GM12878 (cell line): ENCODE measurements around the gene WDFY1. TPM values are rescaled to one million over a fixed set of nuclear protein-coding genes. Genes with fewer than 3 reads are reported as not detected.

Source experiments
- ASH2L ChIP-seq: fragments of 300-600, 200-600 bp; sonication (generic); IDR thresholded peaks from 2 replicates; pipeline ENCODE4 v1.6.1; 2017; ENCODE audit warnings: low read depth, mild to moderate bottlenecking, borderline replicate concordance
- CBX3 ChIP-seq: fragments of 200-600 bp; sonication (generic); IDR thresholded peaks from 2 replicates; pipeline ENCODE4 v1.6.1; 2016; ENCODE audit warnings: low read depth, borderline replicate concordance
- CBX5 ChIP-seq: sonication (generic); IDR thresholded peaks from 2 replicates; pipeline ENCODE4 v1.6.1; 2016; ENCODE audit warnings: low read depth, moderate library complexity, mild to moderate bottlenecking, inconsistent platforms
- EGR1 ChIP-seq, 2 experiments: IDR thresholded peaks; 1 replicate in 1 of 2; 2 replicates in 1 of 2; pipeline ENCODE4 v1.6.1; 2011 to 2012; ENCODE audit warnings: low read depth in 2 of 2, low read length in 2 of 2, borderline replicate concordance in 1 of 2, mild to moderate bottlenecking in 1 of 2, moderate library complexity in 1 of 2
- ESRRA ChIP-seq: IDR thresholded peaks from 2 replicates; pipeline ENCODE4 v1.6.1; 2012; ENCODE audit warnings: mild to moderate bottlenecking, low read length, improper control_type of control experiment
- HCFC1 ChIP-seq: fragments of 150-350 bp; IDR thresholded peaks from 2 replicates; pipeline ENCODE4 v1.6.1; 2014; ENCODE audit warnings: low read length
- IKZF1 ChIP-seq: fragments of 450-650 bp; conservative IDR thresholded peaks from 2 replicates; pipeline ENCODE4 v1.6.1; 2017; ENCODE audit warnings: antibody characterized with exemption, mild to moderate bottlenecking
- IKZF2 ChIP-seq, 2 experiments: fragments of 450-650 bp; IDR thresholded peaks; 2 replicates each; pipeline ENCODE4 v1.6.1; 2017; ENCODE audit warnings: mild to moderate bottlenecking in 2 of 2, moderate library complexity in 2 of 2
- KDM1A ChIP-seq: fragments of 200-600 bp; sonication (generic); IDR thresholded peaks from 2 replicates; pipeline ENCODE4 v1.6.1; 2016; ENCODE audit warnings: borderline replicate concordance
- KLF5 ChIP-seq: fragments of 450-650 bp; IDR thresholded peaks from 2 replicates; pipeline ENCODE4 v1.6.1; 2014; ENCODE audit warnings: mild to moderate bottlenecking; ENCODE audit not compliant: partially characterized antibody
- MTA3 ChIP-seq: IDR thresholded peaks from 2 replicates; pipeline ENCODE4 v1.6.1; 2012; ENCODE audit warnings: low read length, inconsistent platforms, borderline replicate concordance
- MXI1 ChIP-seq: fragments of 150-350 bp; IDR thresholded peaks from 2 replicates; pipeline ENCODE4 v1.6.1; 2011; ENCODE audit warnings: low read depth, mild to moderate bottlenecking, inconsistent platforms, low read length, improper control_type of control experiment
- NFIC ChIP-seq: IDR thresholded peaks from 2 replicates; pipeline ENCODE4 v1.6.1; 2012; ENCODE audit warnings: low read depth, mild to moderate bottlenecking, inconsistent platforms, low read length, moderate library complexity
- PAX5 ChIP-seq: IDR thresholded peaks from 2 replicates; pipeline ENCODE4 v1.6.1; 2011; ENCODE audit warnings: low read depth, low read length, borderline replicate concordance
- PML ChIP-seq: IDR thresholded peaks from 2 replicates; pipeline ENCODE4 v1.6.1; 2012; ENCODE audit warnings: low read length, inconsistent platforms
- SREBF1 ChIP-seq: IDR thresholded peaks from 2 replicates; pipeline ENCODE4 v1.6.1; 2012; ENCODE audit warnings: mild to moderate bottlenecking, low read length
- SUPT20H ChIP-seq: IDR thresholded peaks from 2 replicates; pipeline ENCODE4 v1.6.1; 2011; ENCODE audit warnings: low read depth, mild to moderate bottlenecking, low read length, moderate library complexity, borderline replicate concordance; ENCODE audit not compliant: control insufficient read depth
- TAF1 ChIP-seq: IDR thresholded peaks from 2 replicates; pipeline ENCODE4 v1.6.1; 2011; ENCODE audit warnings: mild to moderate bottlenecking, low read depth, low read length, borderline replicate concordance
- ZNF207 ChIP-seq: fragments of 450-650 bp; IDR thresholded peaks from 2 replicates; pipeline ENCODE4 v1.6.1; 2014; ENCODE audit warnings: antibody characterized with exemption, mild to moderate bottlenecking, borderline replicate concordance
- ZNF274 ChIP-seq: IDR thresholded peaks from one replicate; pipeline ENCODE4 v1.8.0; 2011; ENCODE audit not compliant: insufficient read length, insufficient read depth
- ZSCAN29 ChIP-seq: fragments of 450-650 bp; IDR thresholded peaks from 2 replicates; pipeline ENCODE4 v1.6.1; 2017; ENCODE audit warnings: mild to moderate bottlenecking, moderate library complexity
- ZZZ3 ChIP-seq: IDR thresholded peaks from 2 replicates; pipeline ENCODE4 v1.6.1; 2011; ENCODE audit warnings: low read depth; ENCODE audit not compliant: control insufficient read depth, insufficient read length
- polyA plus RNA-seq, 11 experiments: library from polyadenylated mRNA; depleted of rRNA in 4 of 11; unstranded in 6 of 11; stranded (reverse) in 5 of 11; fragments of >200 nt; fragmentation: Nextera tagmentation in 4 of 11; fragmentation: Illumina TruSeq in 1 of 11; extraction: Ambion mirVana in 4 of 11; extraction: Trizol in 1 of 11; gene quantifications; 1 replicate in 1 of 11; 2 replicates in 10 of 11; pipeline versions ENCODE4 v1.2.1 to v1.2.3, GENCODE V29; 2011 to 2016; ENCODE audit warnings: inconsistent platforms in 2 of 11, missing spikeins in 2 of 11, low read depth in 1 of 11
- total RNA-seq, 4 experiments: library from RNA; depleted of rRNA in 3 of 4; stranded (reverse); fragments of >200 nt in 3 of 4; fragmentation: Illumina TruSeq in 1 of 4; extraction: Trizol in 1 of 4; gene quantifications; 2 replicates each; pipeline versions ENCODE4 v1.2.1 to v1.2.3, GENCODE V29; 2013 to 2021
- TF ChIP-seq, protein P1 (sequence below): fragments of 450-650 bp; IDR thresholded peaks from 2 replicates; pipeline ENCODE4 v1.6.1; 2016; ENCODE audit warnings: mild to moderate bottlenecking
- TF ChIP-seq, protein P2 (sequence below): IDR thresholded peaks from 2 replicates; pipeline ENCODE4 v1.6.1; 2012; ENCODE audit warnings: low read depth, low read length, improper control_type of control experiment
- TF ChIP-seq, protein P3 (sequence below): fragments of 450-650 bp; IDR thresholded peaks from 2 replicates; pipeline ENCODE4 v1.6.1; 2018; ENCODE audit warnings: mild to moderate bottlenecking, low read depth, moderate library complexity; ENCODE audit not compliant: partially characterized antibody
- TF ChIP-seq, protein P4 (sequence below): IDR thresholded peaks from 2 replicates; pipeline ENCODE4 v1.6.1; 2011; ENCODE audit warnings: borderline replicate concordance, low read depth, mild to moderate bottlenecking, moderate library complexity, low read length; ENCODE audit not compliant: insufficient read depth, poor library complexity, severe bottlenecking

The WDFY1 gene
- total and polyA plus RNA-seq, 10 of the 15 experiments (the other 5 are each of a cell fraction or from before 2014, with no cell fraction given), result 2.9 to 28.1 (median 13.1) TPM

DNA sequence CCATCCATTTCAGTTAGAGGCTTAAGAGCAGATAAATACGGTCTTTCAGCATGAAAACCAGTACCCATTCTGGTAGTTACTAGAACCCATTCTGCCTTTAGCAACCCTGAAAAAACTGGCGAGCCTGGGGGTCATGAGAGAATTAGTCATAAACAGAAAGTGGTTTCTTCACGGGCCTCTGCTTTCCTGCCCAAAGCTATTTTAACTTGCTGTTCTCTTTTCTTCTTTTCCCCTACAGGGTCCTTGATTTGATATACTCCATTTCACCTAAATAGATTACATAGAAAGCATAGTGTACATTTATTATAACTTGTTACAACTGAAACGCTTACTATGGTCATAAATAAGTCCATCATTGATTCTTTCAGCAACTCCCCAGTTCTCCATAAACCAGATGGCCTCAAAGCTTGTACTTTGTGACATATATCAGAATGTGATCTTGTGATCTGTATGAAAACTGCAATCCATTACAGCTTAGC lies 48.3 kb downstream of the WDFY1 start (continued):
- TF ChIP-seq MTA3 (peak; percentile 89; the same call in 1 of the 2 replicates), ESRRA (no peak), SUPT20H (no peak), TAF1 (no peak), ZZZ3 (no peak), NFIC (peak; percentile 97), ZSCAN29 (no peak), ASH2L (peak; percentile 82; the same call in 1 of the 2 replicates), HCFC1 (no peak), CBX5 (peak; percentile 95; the same call in 1 of the 2 replicates), ZNF274 (no peak), KLF5 (no peak), PAX5 (peak; percentile 97), KDM1A (no peak), PML (peak; percentile 84), IKZF1 (peak; percentile 58), MXI1 (peak; percentile 61; the same call in 1 of the 2 replicates), ZNF207 (no peak), CBX3 (no peak), SREBF1 (peak; percentile 49), EGR1 (IDR thresholded peaks at IDR 0.05; ENCODE audit: borderline replicate concordance in 1 of 2, low read depth in 2 of 2, low read length in 2 of 2) (no peak), IKZF2 (IDR thresholded peaks at IDR 0.05) (peak; percentile 77 to 84)
- TF ChIP-seq, protein P1, sequence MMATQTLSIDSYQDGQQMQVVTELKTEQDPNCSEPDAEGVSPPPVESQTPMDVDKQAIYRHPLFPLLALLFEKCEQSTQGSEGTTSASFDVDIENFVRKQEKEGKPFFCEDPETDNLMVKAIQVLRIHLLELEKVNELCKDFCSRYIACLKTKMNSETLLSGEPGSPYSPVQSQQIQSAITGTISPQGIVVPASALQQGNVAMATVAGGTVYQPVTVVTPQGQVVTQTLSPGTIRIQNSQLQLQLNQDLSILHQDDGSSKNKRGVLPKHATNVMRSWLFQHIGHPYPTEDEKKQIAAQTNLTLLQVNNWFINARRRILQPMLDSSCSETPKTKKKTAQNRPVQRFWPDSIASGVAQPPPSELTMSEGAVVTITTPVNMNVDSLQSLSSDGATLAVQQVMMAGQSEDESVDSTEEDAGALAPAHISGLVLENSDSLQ, result no peak
- TF ChIP-seq, protein P2, sequence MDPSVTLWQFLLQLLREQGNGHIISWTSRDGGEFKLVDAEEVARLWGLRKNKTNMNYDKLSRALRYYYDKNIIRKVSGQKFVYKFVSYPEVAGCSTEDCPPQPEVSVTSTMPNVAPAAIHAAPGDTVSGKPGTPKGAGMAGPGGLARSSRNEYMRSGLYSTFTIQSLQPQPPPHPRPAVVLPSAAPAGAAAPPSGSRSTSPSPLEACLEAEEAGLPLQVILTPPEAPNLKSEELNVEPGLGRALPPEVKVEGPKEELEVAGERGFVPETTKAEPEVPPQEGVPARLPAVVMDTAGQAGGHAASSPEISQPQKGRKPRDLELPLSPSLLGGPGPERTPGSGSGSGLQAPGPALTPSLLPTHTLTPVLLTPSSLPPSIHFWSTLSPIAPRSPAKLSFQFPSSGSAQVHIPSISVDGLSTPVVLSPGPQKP, result no peak
- TF ChIP-seq, protein P3, sequence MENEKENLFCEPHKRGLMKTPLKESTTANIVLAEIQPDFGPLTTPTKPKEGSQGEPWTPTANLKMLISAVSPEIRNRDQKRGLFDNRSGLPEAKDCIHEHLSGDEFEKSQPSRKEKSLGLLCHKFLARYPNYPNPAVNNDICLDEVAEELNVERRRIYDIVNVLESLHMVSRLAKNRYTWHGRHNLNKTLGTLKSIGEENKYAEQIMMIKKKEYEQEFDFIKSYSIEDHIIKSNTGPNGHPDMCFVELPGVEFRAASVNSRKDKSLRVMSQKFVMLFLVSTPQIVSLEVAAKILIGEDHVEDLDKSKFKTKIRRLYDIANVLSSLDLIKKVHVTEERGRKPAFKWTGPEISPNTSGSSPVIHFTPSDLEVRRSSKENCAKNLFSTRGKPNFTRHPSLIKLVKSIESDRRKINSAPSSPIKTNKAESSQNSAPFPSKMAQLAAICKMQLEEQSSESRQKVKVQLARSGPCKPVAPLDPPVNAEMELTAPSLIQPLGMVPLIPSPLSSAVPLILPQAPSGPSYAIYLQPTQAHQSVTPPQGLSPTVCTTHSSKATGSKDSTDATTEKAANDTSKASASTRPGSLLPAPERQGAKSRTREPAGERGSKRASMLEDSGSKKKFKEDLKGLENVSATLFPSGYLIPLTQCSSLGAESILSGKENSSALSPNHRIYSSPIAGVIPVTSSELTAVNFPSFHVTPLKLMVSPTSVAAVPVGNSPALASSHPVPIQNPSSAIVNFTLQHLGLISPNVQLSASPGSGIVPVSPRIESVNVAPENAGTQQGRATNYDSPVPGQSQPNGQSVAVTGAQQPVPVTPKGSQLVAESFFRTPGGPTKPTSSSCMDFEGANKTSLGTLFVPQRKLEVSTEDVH, result no peak
- TF ChIP-seq, protein P4, sequence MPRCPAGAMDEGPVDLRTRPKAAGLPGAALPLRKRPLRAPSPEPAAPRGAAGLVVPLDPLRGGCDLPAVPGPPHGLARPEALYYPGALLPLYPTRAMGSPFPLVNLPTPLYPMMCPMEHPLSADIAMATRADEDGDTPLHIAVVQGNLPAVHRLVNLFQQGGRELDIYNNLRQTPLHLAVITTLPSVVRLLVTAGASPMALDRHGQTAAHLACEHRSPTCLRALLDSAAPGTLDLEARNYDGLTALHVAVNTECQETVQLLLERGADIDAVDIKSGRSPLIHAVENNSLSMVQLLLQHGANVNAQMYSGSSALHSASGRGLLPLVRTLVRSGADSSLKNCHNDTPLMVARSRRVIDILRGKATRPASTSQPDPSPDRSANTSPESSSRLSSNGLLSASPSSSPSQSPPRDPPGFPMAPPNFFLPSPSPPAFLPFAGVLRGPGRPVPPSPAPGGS, result peak; percentile 90
